Loucy (cell line): ENCODE data around the gene CCDC171.

Experiments
- H2AFZ ChIP-seq: fragments of 200-600 bp; sonication (generic); 2 replicates; pipeline ENCODE4 v1.6.0; 2016; ENCODE audit warnings: antibody characterized with exemption, mild to moderate bottlenecking, low read length, moderate library complexity
- H3F3A ChIP-seq: fragments of 200-600 bp; 2 replicates; pipeline ENCODE4 v1.6.0; 2016; ENCODE audit warnings: antibody characterized with exemption, low read depth, mild to moderate bottlenecking
- H3K27me3 ChIP-seq: fragments of 200-600 bp; sonication (generic); 2 replicates; pipeline ENCODE4 v1.6.1; 2014; ENCODE audit warnings: low read length, mild to moderate bottlenecking; ENCODE audit not compliant: insufficient read depth, poor library complexity, severe bottlenecking
- H3K36me3 ChIP-seq: fragments of 200-600 bp; sonication (generic); 2 replicates; pipeline ENCODE4 v1.6.1; 2016; ENCODE audit warnings: low read length; ENCODE audit not compliant: insufficient read depth
- H3K4me1 ChIP-seq: fragments of 200-600 bp; sonication (generic); 2 replicates; pipeline ENCODE4 v1.5.1; 2014; ENCODE audit warnings: low read length, mild to moderate bottlenecking; ENCODE audit not compliant: insufficient read depth, poor library complexity, severe bottlenecking
- H3K4me2 ChIP-seq: fragments of 200-600 bp; sonication (generic); 2 replicates; pipeline ENCODE4 v1.6.0; 2014; ENCODE audit warnings: antibody characterized with exemption, low read length, low read depth, mild to moderate bottlenecking; ENCODE audit not compliant: poor library complexity, severe bottlenecking
- H3K4me3 ChIP-seq: fragments of 200-600 bp; sonication (generic); 2 replicates; pipeline ENCODE4 v1.5.1; 2014; ENCODE audit warnings: low read length, mild to moderate bottlenecking, mixed read lengths; ENCODE audit not compliant: poor library complexity, severe bottlenecking
- H3K79me2 ChIP-seq: fragments of 200-600 bp; sonication (generic); 2 replicates; pipeline ENCODE4 v1.6.1; 2014; ENCODE audit warnings: low read length; ENCODE audit not compliant: insufficient read depth
- H3K9ac ChIP-seq: fragments of 200-600 bp; sonication (generic); 2 replicates; pipeline ENCODE4 v1.6.0; 2014; ENCODE audit warnings: mild to moderate bottlenecking, low read depth, low read length, moderate library complexity; ENCODE audit not compliant: poor library complexity, severe bottlenecking
- H3K9me2 ChIP-seq: fragments of 200-600 bp; sonication (generic); replicated peaks from 2 replicates; pipeline ENCODE4 v1.6.1; 2016; ENCODE audit warnings: low read depth, low read length, mixed read lengths
- H3K9me3 ChIP-seq: fragments of 200-600 bp; sonication (generic); 2 replicates; pipeline ENCODE4 v1.6.1; 2014; ENCODE audit warnings: mild to moderate bottlenecking, antibody characterized with exemption, low read length, low read depth; ENCODE audit not compliant: insufficient read depth
- H4K20me1 ChIP-seq: fragments of 200-600 bp; sonication (generic); 2 replicates; pipeline ENCODE4 v1.6.0; 2014; ENCODE audit warnings: antibody characterized with exemption, low read length, mild to moderate bottlenecking; ENCODE audit not compliant: insufficient read depth, poor library complexity, severe bottlenecking
- EZH2phosphoT487 ChIP-seq: fragments of 200-600 bp; IDR thresholded peaks from 2 replicates; pipeline ENCODE4 v1.6.1; 2018; ENCODE audit warnings: antibody characterized with exemption, mild to moderate bottlenecking, moderate library complexity, borderline replicate concordance
- TF ChIP-seq, protein P1 (sequence below): fragments of 200-600 bp; sonication (generic); conservative IDR thresholded peaks from 2 replicates; pipeline ENCODE4 v1.5.1; 2014; ENCODE audit warnings: mild to moderate bottlenecking, antibody characterized with exemption, low read length

Gene CCDC171

DNA sequence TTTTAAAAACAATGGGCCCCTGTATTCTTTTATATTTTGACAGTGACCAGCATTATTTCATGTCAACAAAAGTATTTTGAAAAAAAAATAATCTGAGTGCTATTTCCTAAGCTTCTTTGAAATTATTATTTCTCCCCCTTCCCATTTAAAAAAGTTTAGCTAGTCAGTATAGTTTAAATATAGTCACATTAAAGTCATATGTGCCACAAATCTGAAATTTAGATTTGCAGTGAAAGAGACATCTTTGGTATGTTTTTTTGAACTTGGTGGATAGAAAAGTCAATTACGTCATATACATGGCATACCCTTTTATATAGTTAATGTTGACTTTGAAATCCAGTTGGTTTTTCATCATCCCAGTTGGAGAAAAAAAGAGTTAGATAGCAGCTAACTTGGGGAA, 297.0 kb downstream of the CCDC171 start:
- Histone ChIP-seq H3K4me2 (no peak overlapping the region), H3K4me3 (no peak overlapping the region), H3K9ac (no peak overlapping the region), H3K27me3 (no peaks in the 10 kb centered on the region), H3K9me2 (no peaks in the 10 kb centered on the region), H3K36me3 (peaks cover 16% of the 10 kb centered on the region; the same call in 1 of the 2 replicates), H3K4me1 (peaks cover 5% of the 10 kb centered on the region), H3K9me3 (no peaks in the 10 kb centered on the region), H4K20me1 (no peaks in the 10 kb centered on the region), H2AFZ (no peak overlapping the region), H3K79me2 (no peaks in the 10 kb centered on the region), H3F3A (peaks cover 4% of the 10 kb centered on the region; the same call in 1 of the 2 replicates)
- no peak for TF ChIP-seq EZH2phosphoT487
- TF ChIP-seq, protein P1, sequence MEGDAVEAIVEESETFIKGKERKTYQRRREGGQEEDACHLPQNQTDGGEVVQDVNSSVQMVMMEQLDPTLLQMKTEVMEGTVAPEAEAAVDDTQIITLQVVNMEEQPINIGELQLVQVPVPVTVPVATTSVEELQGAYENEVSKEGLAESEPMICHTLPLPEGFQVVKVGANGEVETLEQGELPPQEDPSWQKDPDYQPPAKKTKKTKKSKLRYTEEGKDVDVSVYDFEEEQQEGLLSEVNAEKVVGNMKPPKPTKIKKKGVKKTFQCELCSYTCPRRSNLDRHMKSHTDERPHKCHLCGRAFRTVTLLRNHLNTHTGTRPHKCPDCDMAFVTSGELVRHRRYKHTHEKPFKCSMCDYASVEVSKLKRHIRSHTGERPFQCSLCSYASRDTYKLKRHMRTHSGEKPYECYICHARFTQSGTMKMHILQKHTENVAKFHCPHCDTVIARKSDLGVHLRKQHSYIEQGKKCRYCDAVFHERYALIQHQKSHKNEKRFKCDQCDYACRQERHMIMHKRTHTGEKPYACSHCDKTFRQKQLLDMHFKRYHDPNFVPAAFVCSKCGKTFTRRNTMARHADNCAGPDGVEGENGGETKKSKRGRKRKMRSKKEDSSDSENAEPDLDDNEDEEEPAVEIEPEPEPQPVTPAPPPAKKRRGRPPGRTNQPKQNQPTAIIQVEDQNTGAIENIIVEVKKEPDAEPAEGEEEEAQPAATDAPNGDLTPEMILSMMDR = no peak

DNA sequence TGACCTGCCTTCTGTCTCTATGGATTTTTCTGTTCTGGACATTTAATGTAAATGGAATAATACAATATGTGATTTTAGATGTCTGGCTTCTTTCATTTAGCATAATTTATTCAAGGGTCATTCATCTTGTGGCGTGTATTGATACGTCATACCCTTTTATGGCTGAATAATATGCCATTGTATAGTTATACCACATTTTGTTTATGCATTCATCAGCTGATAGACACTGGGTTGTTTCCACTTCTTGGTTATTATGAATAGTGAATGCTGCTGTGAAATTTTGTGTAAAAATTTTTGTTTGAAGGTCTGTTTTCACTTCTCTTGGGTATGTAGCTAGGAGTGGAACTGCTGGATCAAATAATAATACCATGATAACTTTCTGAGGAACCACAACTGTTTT, 298.9 kb downstream of the CCDC171 start:
- H3K9me3 ChIP-seq = no peaks in the 10 kb centered on the region
- H3K79me2 ChIP-seq = no peaks in the 10 kb centered on the region
- TF ChIP-seq, protein P1 = no peak
- TF ChIP-seq EZH2phosphoT487 = no peak
- peaks cover 13% of the 10 kb centered on the region; the same call in 1 of the 2 replicates for H3K36me3 ChIP-seq
- no peak overlapping the region for H3K4me2 ChIP-seq
- H3K27me3 ChIP-seq = no peaks in the 10 kb centered on the region
- H3K9me2 ChIP-seq = no peaks in the 10 kb centered on the region
- H3F3A ChIP-seq = peaks cover 4% of the 10 kb centered on the region; the same call in 1 of the 2 replicates
- no peaks in the 10 kb centered on the region for H4K20me1 ChIP-seq
- no peak overlapping the region for H3K9ac ChIP-seq
- peaks cover 5% of the 10 kb centered on the region for H3K4me1 ChIP-seq
- H2AFZ ChIP-seq = no peak overlapping the region
- no peak overlapping the region for H3K4me3 ChIP-seq

DNA sequence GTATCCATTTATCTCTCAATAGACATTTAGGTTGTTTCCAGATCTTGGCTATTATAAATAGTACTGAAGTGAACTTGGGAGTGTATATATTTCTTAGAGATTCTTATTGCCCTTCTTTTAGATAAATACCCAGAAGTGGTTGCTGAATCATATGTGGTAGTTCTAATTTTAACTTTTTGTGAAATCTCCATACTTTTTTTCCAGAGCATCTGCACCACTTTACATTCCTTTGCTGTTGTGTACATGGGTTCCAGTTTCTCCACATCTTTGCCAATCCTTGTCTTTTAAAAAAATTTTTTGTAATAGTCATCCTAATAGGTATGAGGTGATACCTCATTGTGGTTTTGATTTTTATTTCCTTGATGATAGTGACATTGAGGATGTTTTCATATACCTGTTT, 303.7 kb downstream of the CCDC171 start:
- TF ChIP-seq, protein P1 = no peak
- TF ChIP-seq EZH2phosphoT487 = no peak
- Histone ChIP-seq H3F3A (peaks cover 2% of the 10 kb centered on the region; the same call in 1 of the 2 replicates), H3K9me3 (no peaks in the 10 kb centered on the region), H3K79me2 (no peaks in the 10 kb centered on the region), H4K20me1 (no peaks in the 10 kb centered on the region), H3K4me2 (no peak overlapping the region), H3K36me3 (peaks cover 6% of the 10 kb centered on the region; the same call in 1 of the 2 replicates), H3K27me3 (no peaks in the 10 kb centered on the region), H2AFZ (no peak overlapping the region), H3K9me2 (no peaks in the 10 kb centered on the region), H3K9ac (no peak overlapping the region), H3K4me3 (no peak overlapping the region), H3K4me1 (peaks cover 11% of the 10 kb centered on the region)
